Endothelial cell of umbilical vein (primary cell): ENCODE data around the gene SERPINE1. TPM values are rescaled to one million over a fixed set of nuclear protein-coding genes. Genes with fewer than 3 reads are reported as not detected.

Experiments
- BruUV-seq: library from RNA; stranded (reverse); fragments of 400-500 nt; replicated peaks from 2 replicates; lab custom pipeline; 2021; lab: Mats Ljungman, UMichigan
- CTCF ChIA-PET: fragments of 300-600, 350-600 bp; sonication (Branson Sonifier 250); formaldehyde crosslinking; loops from one replicate; lab custom pipeline; 2021; ENCODE audit warnings: antibody characterized with exemption, inconsistent platforms; lab: Charles Lee
- POLR2A ChIA-PET: fragments of 300-600, 350-600 bp; sonication (Branson Sonifier 250); formaldehyde crosslinking; loops from one replicate; lab custom pipeline; 2021; ENCODE audit warnings: antibody characterized with exemption, inconsistent platforms; lab: Charles Lee
- DNase-seq: peaks from one replicate; pipeline ENCODE4 v3.0.0-alpha.2; 2011; ENCODE audit warnings: low read depth, low spot score
- FAIRE-seq: peaks from 2 replicates; lab custom pipeline; 2011; peaks lifted over from hg19 to GRCh38; lab: Jason Lieb, UNC
- H2AFZ ChIP-seq: 2 replicates; pipeline ENCODE4 v1.6.0; 2012; ENCODE audit warnings: low read depth, low read length, control low read depth, inconsistent platforms
- H3K27ac ChIP-seq: 2 replicates; pipeline ENCODE4 v1.5.1; 2011; ENCODE audit warnings: low read depth, mild to moderate bottlenecking, control low read depth, low read length, moderate library complexity; ENCODE audit not compliant: insufficient read depth
- H3K27me3 ChIP-seq, 2 experiments: 2 replicates each; pipeline versions ENCODE4 v1.6.0 to v1.6.1; 2011; ENCODE audit warnings: low read length in 2 of 2, mixed read lengths in 1 of 2; ENCODE audit not compliant: control insufficient read depth in 2 of 2, insufficient read depth in 2 of 2
- H3K36me3 ChIP-seq, 2 experiments: 2 replicates in 1 of 2; 3 replicates in 1 of 2; pipeline ENCODE4 v1.5.1; 2011; ENCODE audit warnings: low read length in 2 of 2, mild to moderate bottlenecking in 1 of 2, moderate library complexity in 1 of 2; ENCODE audit not compliant: control insufficient read depth in 2 of 2, insufficient read depth in 2 of 2; ENCODE audit errors: extremely low read depth in 1 of 2
- H3K4me1 ChIP-seq: 3 replicates; pipeline ENCODE4 v1.5.1; 2011; ENCODE audit warnings: mild to moderate bottlenecking, low read length; ENCODE audit not compliant: control insufficient read depth, insufficient read depth; ENCODE audit errors: extremely low read depth
- H3K4me2 ChIP-seq: 2 replicates; pipeline ENCODE4 v1.6.1; 2011; ENCODE audit warnings: low read length, control low read depth, mixed read lengths; ENCODE audit not compliant: insufficient read depth
- H3K4me3 ChIP-seq, 3 experiments: fragments of 200-600 bp in 1 of 3; sonication (generic), shearing (Covaris generic) in 1 of 3; replicated peaks in 1 of 3; 2 replicates each; pipeline ENCODE4 v1.5.1; 2011 to 2016; ENCODE audit warnings: control low read depth in 3 of 3, low read length in 3 of 3, mild to moderate bottlenecking in 2 of 3, inconsistent platforms in 1 of 3, low read depth in 1 of 3, moderate library complexity in 1 of 3; ENCODE audit not compliant: insufficient read depth in 1 of 3
- H3K79me2 ChIP-seq: 2 replicates; pipeline ENCODE4 v1.6.0; 2012; ENCODE audit warnings: low read length, inconsistent platforms; ENCODE audit not compliant: control insufficient read depth, insufficient read depth
- H3K9ac ChIP-seq: replicated peaks from 2 replicates; pipeline ENCODE3; 2011; ENCODE audit warnings: low read length, control low read depth; ENCODE audit not compliant: insufficient read depth; ENCODE audit errors: extremely low read depth
- H3K9me1 ChIP-seq: replicated peaks from 3 replicates; pipeline ENCODE4 v1.6.0; 2011; ENCODE audit warnings: mild to moderate bottlenecking, low read length; ENCODE audit not compliant: control insufficient read depth, insufficient read depth; ENCODE audit errors: extremely low read depth
- H3K9me3 ChIP-seq: replicated peaks from 2 replicates; pipeline ENCODE4 v1.5.1; 2012; ENCODE audit warnings: low read length, inconsistent platforms; ENCODE audit not compliant: control insufficient read depth, insufficient read depth
- H4K20me1 ChIP-seq: replicated peaks from 2 replicates; pipeline ENCODE3; 2011; ENCODE audit warnings: mild to moderate bottlenecking, low read length; ENCODE audit not compliant: control insufficient read depth, insufficient read depth; ENCODE audit errors: extremely low read depth
- EZH2 ChIP-seq: IDR thresholded peaks from 2 replicates; pipeline ENCODE4 v1.6.1; 2012; ENCODE audit warnings: borderline replicate concordance, low read depth, mild to moderate bottlenecking, moderate library complexity, low read length, inconsistent platforms; ENCODE audit not compliant: severe bottlenecking
- JUN ChIP-seq: IDR thresholded peaks from 2 replicates; pipeline ENCODE4 v1.6.1; 2011; ENCODE audit warnings: borderline replicate concordance, low read depth; ENCODE audit not compliant: insufficient read length, insufficient read depth
- MAX ChIP-seq: IDR thresholded peaks from 2 replicates; pipeline ENCODE4 v1.6.1; 2011; ENCODE audit not compliant: insufficient read depth, insufficient read length
- POLR2A ChIP-seq: IDR thresholded peaks from 2 replicates; pipeline ENCODE4 v1.6.1; 2012; ENCODE audit warnings: low read depth, mild to moderate bottlenecking, control low read depth, low read length
- POLR2AphosphoS5 ChIP-seq: IDR thresholded peaks from 2 replicates; pipeline ENCODE4 v1.6.1; 2012; ENCODE audit warnings: low read depth, mild to moderate bottlenecking, control low read depth, low read length, moderate library complexity; ENCODE audit not compliant: insufficient read depth
- dilution Hi-C: fragments of 300-500 bp; cut with MboI; formaldehyde crosslinking; loops from one replicate; pipeline ENCODE4 v1.15.0; 2019; ENCODE audit warnings: low sequenced_read_pairs; ENCODE audit not compliant: extremely low pct_ligation_motif_present
- intact Hi-C: fragments of 100-400 bp; cut with micrococcal nuclease; formaldehyde crosslinking; loops from one replicate; pipeline ENCODE4 v1.10.0; 2022
- polyA plus RNA-seq, 4 experiments: library from polyadenylated mRNA; depleted of rRNA in 3 of 4; stranded (reverse) in 3 of 4; unstranded in 1 of 4; fragments of >200 nt; gene quantifications; 2 replicates each; pipeline versions ENCODE4 v1.2.1 to v1.2.3, GENCODE V29; 2011 to 2012; ENCODE audit warnings: missing spikeins in 1 of 4
- total RNA-seq: library from RNA; stranded (reverse); gene quantifications from 2 replicates; pipeline ENCODE4 v1.2.3, GENCODE V29; 2021
- TF ChIP-seq, protein P1 (sequence below), 2 donors: IDR thresholded peaks; 1 replicate in 1 of 2; 2 replicates in 1 of 2; pipeline ENCODE4 v1.5.1; 2011; ENCODE audit warnings: low read length in 2 of 2, mild to moderate bottlenecking in 2 of 2, moderate library complexity in 2 of 2, control low read depth in 1 of 2, inconsistent platforms in 1 of 2, low read depth in 1 of 2; ENCODE audit not compliant: insufficient read depth in 1 of 2; ENCODE audit errors: extremely low read depth in 1 of 2

The SERPINE1 gene
- total and polyA plus RNA-seq, 2 donors (not counting 3 experiments of a cell fraction or from before 2014, with no cell fraction given) = 2,296 to 4,637 TPM

- ChIA-PET POLR2A (no interaction called here), CTCF (interaction anchor here (0.8 to 3.1 kb wide), 11 partner anchors 12 to 112 kb away, joined by 3 to 49 read pairs (median 6); partner anchors contain the start of genes PLOD3 and ZNHIT1)
- no peak overlapping the region for H3K4me3 ChIP-seq
- H3K9ac ChIP-seq = no peak overlapping the region
- TF ChIP-seq POLR2AphosphoS5 (no peak), MAX (no peak), POLR2A (no peak), JUN (no peak), EZH2 (peak; percentile 20)
- TF ChIP-seq, protein P1, sequence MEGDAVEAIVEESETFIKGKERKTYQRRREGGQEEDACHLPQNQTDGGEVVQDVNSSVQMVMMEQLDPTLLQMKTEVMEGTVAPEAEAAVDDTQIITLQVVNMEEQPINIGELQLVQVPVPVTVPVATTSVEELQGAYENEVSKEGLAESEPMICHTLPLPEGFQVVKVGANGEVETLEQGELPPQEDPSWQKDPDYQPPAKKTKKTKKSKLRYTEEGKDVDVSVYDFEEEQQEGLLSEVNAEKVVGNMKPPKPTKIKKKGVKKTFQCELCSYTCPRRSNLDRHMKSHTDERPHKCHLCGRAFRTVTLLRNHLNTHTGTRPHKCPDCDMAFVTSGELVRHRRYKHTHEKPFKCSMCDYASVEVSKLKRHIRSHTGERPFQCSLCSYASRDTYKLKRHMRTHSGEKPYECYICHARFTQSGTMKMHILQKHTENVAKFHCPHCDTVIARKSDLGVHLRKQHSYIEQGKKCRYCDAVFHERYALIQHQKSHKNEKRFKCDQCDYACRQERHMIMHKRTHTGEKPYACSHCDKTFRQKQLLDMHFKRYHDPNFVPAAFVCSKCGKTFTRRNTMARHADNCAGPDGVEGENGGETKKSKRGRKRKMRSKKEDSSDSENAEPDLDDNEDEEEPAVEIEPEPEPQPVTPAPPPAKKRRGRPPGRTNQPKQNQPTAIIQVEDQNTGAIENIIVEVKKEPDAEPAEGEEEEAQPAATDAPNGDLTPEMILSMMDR (IDR thresholded peaks at IDR 0.05; ENCODE audit: extremely low read depth in 1 of 2, insufficient read depth in 1 of 2, low read depth in 1 of 2, low read length in 2 of 2) = no peak
- no peaks in the 10 kb centered on the region for H4K20me1 ChIP-seq
- H3K4me1 ChIP-seq = peaks cover under 1% of the 10 kb centered on the region
- H3K27me3 ChIP-seq = peaks cover 88% of the 10 kb centered on the region in 2 experiments
- H2AFZ ChIP-seq = no peak overlapping the region
- intact Hi-C loops (loop anchor here (10.0 kb wide), 1 partner anchor 564 kb away; no protein-coding TSS in a partner anchor), dilution Hi-C loops (no loop called here)
- FAIRE-seq (no peak), DNase-seq (no peak)
- BruUV-seq = no TSS peak
- no peak overlapping the region for H3K4me2 ChIP-seq
- no peaks in the 10 kb centered on the region for H3K9me1 ChIP-seq
- no peaks in the 10 kb centered on the region for H3K36me3 ChIP-seq
- no peak overlapping the region for H3K27ac ChIP-seq
- no peaks in the 10 kb centered on the region for H3K9me3 ChIP-seq
- H3K79me2 ChIP-seq = no peaks in the 10 kb centered on the region
These were observed 43.9 kb downstream of the SERPINE1 start for GRCh38 chr7:101170617-101171441.
